Activated naive CD4-positive, alpha-beta T cell treated with anti-CD3 and anti-CD28 coated beads for 36 hours (primary cell): Measurements from ENCODE around the gene EFNA2. TPM values are rescaled to one million over a fixed set of nuclear protein-coding genes. Genes with fewer than 3 reads are reported as not detected.
A peak's percentile ranks its signal among the peaks of the same experiment; 100 is the strongest.
"Not testable (repeated sequence)": the region's sequence is repeated elsewhere in the genome, so short reads cannot be mapped to it uniquely, and the experiment has no call there.

Experiments
- CTCF ChIA-PET: fragments of 350-600 bp; sonication (Branson Sonifier 250); formaldehyde crosslinking; loops from one replicate; lab custom pipeline; 2021; ENCODE audit warnings: antibody characterized with exemption; lab: Charles Lee
- DNase-seq: peaks from one replicate; pipeline ENCODE4 v3.0.0-alpha.2; 2020
- H3K27ac Mint-ChIP-seq: one replicate; pipeline ENCODE4 v1.8.0; 2021; ENCODE audit warnings: mild to moderate bottlenecking, mixed read lengths
- H3K27me3 Mint-ChIP-seq: one replicate; pipeline ENCODE4 v1.8.0; 2021; ENCODE audit warnings: low read depth, mixed read lengths
- H3K36me3 Mint-ChIP-seq: one replicate; pipeline ENCODE4 v1.8.0; 2021; ENCODE audit warnings: low read depth, mixed read lengths
- H3K4me1 Mint-ChIP-seq: one replicate; pipeline ENCODE4 v1.8.0; 2021; ENCODE audit warnings: low read depth, mixed read lengths
- H3K4me3 Mint-ChIP-seq: one replicate; pipeline ENCODE4 v1.8.0; 2021; ENCODE audit warnings: mild to moderate bottlenecking, moderate library complexity, mixed read lengths
- H3K9me3 Mint-ChIP-seq: one replicate; pipeline ENCODE4 v1.8.0; 2021; ENCODE audit warnings: mixed read lengths
- intact Hi-C: fragments of 100-400 bp; cut with micrococcal nuclease; formaldehyde crosslinking; loops from one replicate; pipeline ENCODE4 v1.15.1; 2023
- total RNA-seq, 2 experiments: library from RNA; stranded (reverse); gene quantifications; one replicate each; pipeline ENCODE4 v1.2.3, GENCODE V29; 2021

EFNA2 gene
- total RNA-seq, 2 experiments from 2014 or later, result not detected

- peak; percentile 88 for DNase-seq
- Mint-ChIP-seq H3K36me3 (peaks cover 2% of the 10 kb centered on the region), H3K4me1 (peaks cover 37% of the 10 kb centered on the region), H3K4me3 (peak overlapping the region; percentile 34), H3K27ac (peak overlapping the region; percentile 73), H3K27me3 (peaks cover 3% of the 10 kb centered on the region), H3K9me3 (no peaks in the 10 kb centered on the region)
- intact Hi-C loops, result loop anchor here (1.0 kb wide), 1 partner anchor 22 kb away; no protein-coding TSS in a partner anchor
- CTCF ChIA-PET, result interaction anchor here (0.6 to 7.7 kb wide), 25 partner anchors 9 to 446 kb away, joined by 3 to 233 read pairs (median 4); partner anchors contain the start of genes ABCA7, CIRBP, CNN2 and FAM174C
Observed at GRCh38 chr19:1243768-1244692, 41.6 kb upstream of the EFNA2 start.

- DNase-seq, result no peak
- Mint-ChIP-seq H3K4me3 (peak overlapping the region; percentile 34), H3K36me3 (peaks cover 3% of the 10 kb centered on the region), H3K27me3 (no peaks in the 10 kb centered on the region), H3K27ac (peak overlapping the region; percentile 73), H3K4me1 (peaks cover 33% of the 10 kb centered on the region), H3K9me3 (no peaks in the 10 kb centered on the region)
- intact Hi-C loops, result loop anchor here (1.0 kb wide), 1 partner anchor 21 kb away; no protein-coding TSS in a partner anchor
- CTCF ChIA-PET, result interaction anchor here (0.6 to 7.7 kb wide), 24 partner anchors 8 to 446 kb away, joined by 3 to 233 read pairs (median 4); partner anchors contain the start of genes ABCA7, CIRBP, CNN2 and FAM174C
Observed at GRCh38 chr19:1244693-1245451, 40.8 kb upstream of the EFNA2 start.

GRCh38 chr19:1245494-1246264 lies 40.0 kb upstream of the EFNA2 start:
- H3K4me1 Mint-ChIP-seq, result peaks cover 33% of the 10 kb centered on the region
- no peak overlapping the region for H3K4me3 Mint-ChIP-seq
- DNase-seq, result no peak
- intact Hi-C loops, result no loop called here
- H3K27ac Mint-ChIP-seq, result no peak overlapping the region
- peaks cover 3% of the 10 kb centered on the region for H3K36me3 Mint-ChIP-seq
- H3K9me3 Mint-ChIP-seq, result no peaks in the 10 kb centered on the region
- H3K27me3 Mint-ChIP-seq, result no peaks in the 10 kb centered on the region
- CTCF ChIA-PET, result interaction anchor here (2.5 to 7.7 kb wide), 2 partner anchors 19 to 27 kb away, joined by 25 to 233 read pairs; partner anchors contain the start of gene CIRBP

GRCh38 chr19:1246265-1247087 lies 39.2 kb upstream of the EFNA2 start:
- H3K27me3 Mint-ChIP-seq, intact Hi-C loops, H3K9me3 Mint-ChIP-seq, H3K36me3 Mint-ChIP-seq, H3K4me3 Mint-ChIP-seq, DNase-seq: not testable (repeated sequence)
- Mint-ChIP-seq H3K27ac (peak overlapping the region; percentile 31), H3K4me1 (peaks cover 25% of the 10 kb centered on the region)
- CTCF ChIA-PET, result interaction anchor here (7.7 kb wide), 1 partner anchor 18 kb away, joined by 233 read pairs; the partner anchor contains the start of gene CIRBP

GRCh38 chr19:1247748-1248138 lies 37.9 kb upstream of the EFNA2 start:
- Mint-ChIP-seq H3K27ac (peak overlapping the region; percentile 13), H3K4me3 (no peak overlapping the region), H3K36me3 (peaks cover 12% of the 10 kb centered on the region), H3K27me3 (no peaks in the 10 kb centered on the region), H3K9me3 (no peaks in the 10 kb centered on the region), H3K4me1 (peaks cover 17% of the 10 kb centered on the region)
- DNase-seq, result no peak
- CTCF ChIA-PET, result interaction anchor here (7.7 kb wide), 1 partner anchor 17 kb away, joined by 233 read pairs; the partner anchor contains the start of gene CIRBP
- intact Hi-C loops, result loop anchor here (2.0 kb wide), 1 partner anchor 145 kb away; the partner anchor contains the start of gene GPX4

- peak; percentile 75 for DNase-seq
- peak within 1 kb of the TSS; percentile 77 for H3K4me3 Mint-ChIP-seq
- intact Hi-C loops, result loop anchor here (2.0 kb wide), 1 partner anchor 145 kb away; the partner anchor contains the start of gene GPX4
- no peaks in the 10 kb centered on the region for H3K27me3 Mint-ChIP-seq
- peak within 1 kb of the TSS; percentile 78 for H3K27ac Mint-ChIP-seq
- H3K9me3 Mint-ChIP-seq, result no peaks in the 10 kb centered on the region
- peaks cover 13% of the 10 kb centered on the region for H3K36me3 Mint-ChIP-seq
- CTCF ChIA-PET, result no interaction called here
- peaks cover 13% of the 10 kb centered on the region for H3K4me1 Mint-ChIP-seq
Observed at GRCh38 chr19:1248139-1248785, 37.4 kb upstream of the EFNA2 start, which contains the start of gene MIDN. TSS of gene MIDN (plus strand) at chr19:1248583. CDS start at chr19:1250297, 1,714 bp downstream.

GRCh38 chr19:1248786-1249297 lies 36.8 kb upstream of the EFNA2 start:
- Mint-ChIP-seq H3K27me3 (no peaks in the 10 kb centered on the region), H3K9me3 (no peaks in the 10 kb centered on the region), H3K27ac (peak overlapping the region; percentile 78), H3K4me1 (peaks cover 11% of the 10 kb centered on the region), H3K36me3 (peaks cover 17% of the 10 kb centered on the region), H3K4me3 (peak overlapping the region; percentile 77)
- intact Hi-C loops, result loop anchor here (1.0 to 2.0 kb wide), 3 partner anchors 10 to 146 kb away; partner anchors contain the start of genes CIRBP and GPX4
- CTCF ChIA-PET, result no interaction called here
- no peak for DNase-seq

- intact Hi-C loops, result loop anchor here (1.0 to 2.0 kb wide), 3 partner anchors 10 to 147 kb away; partner anchors contain the start of genes CIRBP and GPX4
- H3K36me3 Mint-ChIP-seq, result peaks cover 17% of the 10 kb centered on the region
- CTCF ChIA-PET, result no interaction called here
Observed at GRCh38 chr19:1249298-1249989, 36.2 kb upstream of the EFNA2 start.

GRCh38 chr19:1249990-1250436 lies 35.7 kb upstream of the EFNA2 start:
- Mint-ChIP-seq H3K4me3 (peak overlapping the region; percentile 75), H3K27me3 (no peaks in the 10 kb centered on the region), H3K9me3 (no peaks in the 10 kb centered on the region), H3K36me3 (peaks cover 21% of the 10 kb centered on the region), H3K4me1 (peaks cover 12% of the 10 kb centered on the region), H3K27ac (no peak overlapping the region)
- CTCF ChIA-PET, result no interaction called here
- no peak for DNase-seq
- intact Hi-C loops, result loop anchor here (1.0 to 5.0 kb wide), 6 partner anchors 9 to 453 kb away; partner anchors contain the start of genes ARHGAP45, CIRBP, GPX4 and PTBP1

More at GRCh38 chr19:1249298-1249989, 36.2 kb upstream of the EFNA2 start:
- Mint-ChIP-seq H3K4me3 (peak overlapping the region; percentile 75), H3K27ac (peak overlapping the region; percentile 78), H3K27me3 (no peaks in the 10 kb centered on the region), H3K9me3 (no peaks in the 10 kb centered on the region), H3K4me1 (peaks cover 10% of the 10 kb centered on the region)
- peak; percentile 96 for DNase-seq
